NCI-H2196 (cell line): ENCODE measurements around the gene INTS14.

Experiments used
- DNase-seq: peaks from one replicate; lab custom pipeline; 2025; ENCODE audit not compliant: unreplicated experiment; lab: John Stamatoyannopoulos, UW

Gene INTS14

DNA sequence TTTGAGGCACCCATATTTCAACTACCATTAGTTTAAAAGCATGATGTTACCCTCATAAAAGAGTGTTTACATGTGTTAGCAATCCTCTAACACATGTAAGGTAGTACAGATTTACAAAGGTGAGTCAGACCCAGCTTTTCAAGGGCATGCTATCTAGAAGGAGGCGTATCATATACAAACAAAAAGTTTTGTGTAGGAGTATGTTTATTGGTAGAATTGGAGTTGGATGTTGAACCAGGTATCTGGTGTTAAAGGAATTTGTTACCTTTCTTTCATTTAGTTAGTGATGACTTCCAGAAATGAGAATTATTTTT is 78.2 kb downstream of the INTS14 start:
- DNase-seq = no peak

DNA sequence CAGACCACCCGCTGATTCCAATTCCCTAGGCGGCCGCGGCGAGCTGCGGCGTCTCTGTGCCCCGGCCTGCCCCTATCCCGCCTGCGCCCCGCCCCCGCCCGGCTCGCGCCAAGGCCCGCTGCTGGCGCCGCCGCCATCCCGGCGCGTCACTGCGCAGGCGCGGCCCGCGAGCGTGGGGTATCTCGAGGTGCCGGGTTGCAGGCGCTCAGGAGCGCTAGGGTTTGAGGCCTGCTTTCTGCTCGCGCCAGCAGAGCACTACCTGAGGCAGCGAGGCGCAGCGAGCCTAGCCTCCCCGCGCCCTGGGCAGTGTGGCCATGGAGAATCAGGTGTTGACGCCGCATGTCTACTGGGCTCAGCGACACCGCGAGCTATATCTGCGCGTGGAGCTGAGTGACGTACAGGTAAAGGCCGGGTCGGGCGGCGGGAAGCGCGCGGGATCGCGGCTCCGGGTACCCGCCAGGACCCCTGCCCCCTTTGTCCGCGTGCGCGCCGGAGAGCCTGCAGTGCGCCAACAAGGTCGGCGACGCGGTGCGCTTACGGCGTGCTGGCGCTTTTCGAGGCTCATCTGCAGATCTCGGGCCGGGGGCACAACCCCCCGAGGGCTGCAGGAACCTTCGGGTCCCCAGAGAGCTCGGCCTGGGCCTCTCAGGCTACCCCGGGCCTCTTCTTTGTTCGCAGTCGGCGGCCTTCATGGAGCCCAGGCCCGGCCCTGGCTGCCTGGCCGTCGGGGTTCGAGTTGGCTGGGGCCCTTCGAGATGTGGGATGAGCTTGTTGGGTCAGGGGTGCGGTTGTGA is 80.4 kb downstream of the INTS14 start, which contains the start of gene HACD3:
TSS of gene HACD3 (plus strand) at position 146 of the 794 bp plus-strand sequence. CDS start at position 315, 169 bp downstream.
- peak; percentile 75 for DNase-seq

DNA sequence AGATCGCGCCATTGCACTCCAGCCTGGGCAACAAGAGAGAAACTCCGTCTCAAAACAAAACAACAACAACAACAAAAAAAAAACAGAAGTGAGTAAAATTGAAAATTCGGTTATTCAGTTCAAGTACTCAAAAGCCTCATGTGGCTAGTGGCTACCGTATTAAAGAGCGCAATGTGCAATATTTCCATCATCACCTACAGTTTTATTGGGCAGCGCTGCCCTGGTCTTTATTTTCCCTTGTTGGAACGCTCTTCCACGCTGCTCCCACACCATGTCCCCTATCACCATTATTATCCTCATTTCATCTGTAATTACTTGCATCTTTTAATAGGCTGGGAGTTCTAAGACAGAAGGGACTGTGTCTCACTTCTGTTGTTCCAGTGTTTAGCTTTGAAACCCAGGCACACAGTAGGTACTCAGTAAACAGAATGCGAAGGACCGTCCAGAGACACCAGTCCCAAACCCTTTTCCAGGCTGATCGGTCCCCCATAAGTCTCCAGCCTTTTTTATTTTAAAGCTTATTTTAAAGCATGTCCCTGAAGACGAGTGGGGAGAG is 81.1 kb downstream of the INTS14 start:
- DNase-seq = no peak
